Gastrocnemius medialis (tissue), 4 donors: ENCODE data around the gene BIRC7.

ENCODE experiments used
- CTCF ChIP-seq, 5 experiments: fragments of 450-650 bp in 3 of 5; fragments of 200-600 bp in 2 of 5; sonication (generic) in 2 of 5; IDR thresholded peaks in 4 of 5; conservative IDR thresholded peaks in 1 of 5; 1 replicate in 4 of 5; 2 replicates in 1 of 5; pipeline ENCODE4 v1.5.1; 2016 to 2019; ENCODE audit warnings: antibody characterized with exemption in 5 of 5, mild to moderate bottlenecking in 3 of 5, moderate library complexity in 3 of 5
- POLR2A ChIP-seq, 2 donors: fragments of 450-650 bp; IDR thresholded peaks; one replicate each; pipeline ENCODE4 v1.6.1; 2017; ENCODE audit warnings: antibody characterized with exemption in 2 of 2, mild to moderate bottlenecking in 2 of 2, moderate library complexity in 2 of 2

GRCh38 chr20:63272105-63273058, 36.7 kb downstream of the BIRC7 start, which contains the start of gene ARFGAP1:
- TF ChIP-seq CTCF (IDR thresholded peaks at IDR 0.05 in 4 of 5, conservative IDR thresholded peaks at IDR 0.05 in 1 of 5), result no peak
- TF ChIP-seq POLR2A (IDR thresholded peaks at IDR 0.05), result peak; percentile 57 to 77
